ENCODE results near the gene EZH2. TPM values are rescaled to one million over a fixed set of nuclear protein-coding genes. Genes with fewer than 3 reads are reported as not detected.

EZH2 gene
- total RNA-seq, 1 donor from 2014 or later, result 13.8 TPM

DNA sequence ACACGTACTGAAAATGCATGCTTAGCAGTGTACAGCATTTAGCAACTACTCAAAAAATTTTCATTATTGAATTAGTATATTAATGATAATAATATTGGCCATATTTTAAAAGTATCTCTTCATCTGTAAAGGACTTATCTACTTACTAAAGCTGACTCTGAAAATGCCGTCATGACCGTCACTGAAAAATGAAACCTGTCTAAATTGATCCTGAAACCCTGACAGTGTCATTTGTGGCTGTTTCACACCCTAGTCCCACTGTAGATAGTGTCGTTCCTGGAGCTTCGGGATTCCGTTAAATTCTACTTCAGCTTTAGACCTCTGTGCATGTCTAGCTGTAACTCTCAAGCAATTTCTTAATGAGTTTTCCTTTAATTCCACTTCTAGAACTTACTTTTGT, 35.8 kb upstream of the EZH2 start:
- FAIRE-seq, result no peak
- TF ChIP-seq EZH2 (IDR thresholded peaks at IDR 0.05; ENCODE audit: insufficient read depth, low read length), result no peak
- TF ChIP-seq, protein P1, sequence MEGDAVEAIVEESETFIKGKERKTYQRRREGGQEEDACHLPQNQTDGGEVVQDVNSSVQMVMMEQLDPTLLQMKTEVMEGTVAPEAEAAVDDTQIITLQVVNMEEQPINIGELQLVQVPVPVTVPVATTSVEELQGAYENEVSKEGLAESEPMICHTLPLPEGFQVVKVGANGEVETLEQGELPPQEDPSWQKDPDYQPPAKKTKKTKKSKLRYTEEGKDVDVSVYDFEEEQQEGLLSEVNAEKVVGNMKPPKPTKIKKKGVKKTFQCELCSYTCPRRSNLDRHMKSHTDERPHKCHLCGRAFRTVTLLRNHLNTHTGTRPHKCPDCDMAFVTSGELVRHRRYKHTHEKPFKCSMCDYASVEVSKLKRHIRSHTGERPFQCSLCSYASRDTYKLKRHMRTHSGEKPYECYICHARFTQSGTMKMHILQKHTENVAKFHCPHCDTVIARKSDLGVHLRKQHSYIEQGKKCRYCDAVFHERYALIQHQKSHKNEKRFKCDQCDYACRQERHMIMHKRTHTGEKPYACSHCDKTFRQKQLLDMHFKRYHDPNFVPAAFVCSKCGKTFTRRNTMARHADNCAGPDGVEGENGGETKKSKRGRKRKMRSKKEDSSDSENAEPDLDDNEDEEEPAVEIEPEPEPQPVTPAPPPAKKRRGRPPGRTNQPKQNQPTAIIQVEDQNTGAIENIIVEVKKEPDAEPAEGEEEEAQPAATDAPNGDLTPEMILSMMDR (IDR thresholded peaks at IDR 0.05; ENCODE audit: insufficient read depth, low read depth, low read length), result no peak
- no peaks in the 10 kb centered on the region for H3K36me3 Mint-ChIP-seq (ENCODE audit: low read depth, unreplicated experiment)
- H3K27ac ChIP-seq (ENCODE audit: low read depth, low read length), result no peak overlapping the region
- H3K27me3 Mint-ChIP-seq (ENCODE audit: low read depth, unreplicated experiment), result no peaks in the 10 kb centered on the region
- DNase-seq (ENCODE audit: low read depth), result no peak
- H3K4me1 ChIP-seq (ENCODE audit: insufficient read depth, low read length), result no peaks in the 10 kb centered on the region
- no peaks in the 10 kb centered on the region for H3K9me3 Mint-ChIP-seq (ENCODE audit: unreplicated experiment)
- no peaks in the 10 kb centered on the region for H4K20me1 ChIP-seq (ENCODE audit: insufficient read depth, low read length)
- no peaks in the 10 kb centered on the region for H3K36me3 ChIP-seq (ENCODE audit: insufficient read depth, low read length)
- H3K9me3 ChIP-seq (ENCODE audit: insufficient read depth, low read depth, low read length), result no peaks in the 10 kb centered on the region
- H3K4me2 ChIP-seq (ENCODE audit: low read length), result no peak overlapping the region
- no peak overlapping the region for H3K4me3 ChIP-seq (ENCODE audit: insufficient read depth, low read depth, low read length)
- H3K9ac ChIP-seq (ENCODE audit: low read length), result no peak overlapping the region
- H3K27ac Mint-ChIP-seq (ENCODE audit: unreplicated experiment), result no peak overlapping the region
- no peak overlapping the region for H2AFZ ChIP-seq (ENCODE audit: low read depth, low read length)
- peaks cover 13% of the 10 kb centered on the region for H3K4me1 Mint-ChIP-seq (ENCODE audit: low read depth, unreplicated experiment)
- no peak overlapping the region for H3K4me3 Mint-ChIP-seq (ENCODE audit: unreplicated experiment)
- no peaks in the 10 kb centered on the region for H3K27me3 ChIP-seq (ENCODE audit: insufficient read depth, low read length)
- H3K79me2 ChIP-seq (ENCODE audit: insufficient read depth, low read length), result no peaks in the 10 kb centered on the region

DNA sequence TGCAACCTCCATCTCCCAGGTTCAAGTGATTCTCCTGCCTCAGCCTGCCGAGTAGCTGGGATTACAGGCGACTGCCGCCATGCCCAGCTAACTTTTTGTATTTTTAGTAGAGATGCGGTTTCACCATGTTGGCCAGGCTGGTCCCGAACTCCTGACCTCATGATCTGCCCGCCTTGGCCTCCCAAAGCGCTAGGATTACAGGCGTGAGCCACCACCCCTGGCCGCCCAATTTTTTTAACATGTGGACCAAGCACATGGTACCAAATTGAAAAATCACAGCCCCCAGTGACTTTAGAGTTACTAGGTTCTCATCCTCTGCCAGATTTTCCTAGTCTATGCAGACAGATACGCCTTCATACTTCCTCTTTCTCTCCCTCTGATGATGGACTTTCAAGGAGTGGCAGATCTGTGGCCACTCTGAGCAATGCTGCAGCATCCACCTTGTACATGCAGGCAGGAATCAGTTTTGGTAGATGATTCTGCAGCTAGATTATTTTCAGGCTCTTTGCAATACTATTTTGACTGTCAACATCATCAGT, 34.0 kb upstream of the EZH2 start:
- no peak for DNase-seq (ENCODE audit: low read depth)
- no peaks in the 10 kb centered on the region for H3K9me3 Mint-ChIP-seq (ENCODE audit: unreplicated experiment)
- no peak for TF ChIP-seq EZH2 (IDR thresholded peaks at IDR 0.05; ENCODE audit: insufficient read depth, low read length)
- TF ChIP-seq, protein P1 (IDR thresholded peaks at IDR 0.05; ENCODE audit: insufficient read depth, low read depth, low read length), result no peak
- Histone ChIP-seq H3K4me3 (ENCODE audit: insufficient read depth, low read depth, low read length) (no peak overlapping the region), H2AFZ (ENCODE audit: low read depth, low read length) (no peak overlapping the region), H3K4me2 (ENCODE audit: low read length) (no peak overlapping the region), H3K9ac (ENCODE audit: low read length) (no peak overlapping the region), H3K27ac (ENCODE audit: low read depth, low read length) (no peak overlapping the region), H3K4me1 (ENCODE audit: insufficient read depth, low read length) (peaks cover 9% of the 10 kb centered on the region), H3K36me3 (ENCODE audit: insufficient read depth, low read length) (no peaks in the 10 kb centered on the region), H3K27me3 (ENCODE audit: insufficient read depth, low read length) (peaks cover 6% of the 10 kb centered on the region), H3K9me3 (ENCODE audit: insufficient read depth, low read depth, low read length) (no peaks in the 10 kb centered on the region), H4K20me1 (ENCODE audit: insufficient read depth, low read length) (no peaks in the 10 kb centered on the region), H3K79me2 (ENCODE audit: insufficient read depth, low read length) (no peaks in the 10 kb centered on the region)
- H3K4me1 Mint-ChIP-seq (ENCODE audit: low read depth, unreplicated experiment), result peaks cover 27% of the 10 kb centered on the region
- FAIRE-seq, result no peak
- no peaks in the 10 kb centered on the region for H3K27me3 Mint-ChIP-seq (ENCODE audit: low read depth, unreplicated experiment)
- H3K36me3 Mint-ChIP-seq (ENCODE audit: low read depth, unreplicated experiment), result no peaks in the 10 kb centered on the region
- no peak overlapping the region for H3K27ac Mint-ChIP-seq (ENCODE audit: unreplicated experiment)
- H3K4me3 Mint-ChIP-seq (ENCODE audit: unreplicated experiment), result no peak overlapping the region

DNA sequence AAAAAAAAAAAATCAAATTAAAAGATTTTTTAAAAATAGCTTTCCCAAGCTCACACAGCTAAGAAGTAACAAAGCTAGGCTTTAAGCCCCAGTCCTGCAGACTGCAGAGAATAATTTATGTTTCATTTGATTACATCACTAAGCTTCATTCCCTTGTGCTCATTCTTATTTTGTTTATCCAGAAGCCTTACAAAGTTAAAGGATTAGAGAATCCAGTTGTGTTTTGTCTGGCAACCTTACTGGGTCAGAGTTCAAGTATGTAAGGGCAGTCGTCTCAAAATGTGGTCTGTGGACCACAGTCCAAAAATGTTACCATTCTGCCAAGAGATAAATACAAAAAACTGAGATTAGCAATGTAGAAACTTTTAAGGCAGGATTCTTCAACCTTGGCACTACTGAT, 32.1 kb upstream of the EZH2 start:
- no peak overlapping the region for H2AFZ ChIP-seq (ENCODE audit: low read depth, low read length)
- no peaks in the 10 kb centered on the region for H3K9me3 Mint-ChIP-seq (ENCODE audit: unreplicated experiment)
- no peaks in the 10 kb centered on the region for H3K36me3 Mint-ChIP-seq (ENCODE audit: low read depth, unreplicated experiment)
- H3K4me2 ChIP-seq (ENCODE audit: low read length), result no peak overlapping the region
- TF ChIP-seq, protein P1 (IDR thresholded peaks at IDR 0.05; ENCODE audit: insufficient read depth, low read depth, low read length), result no peak
- TF ChIP-seq EZH2 (IDR thresholded peaks at IDR 0.05; ENCODE audit: insufficient read depth, low read length), result no peak
- DNase-seq (ENCODE audit: low read depth) (peak; percentile 88), FAIRE-seq (no peak)
- no peak overlapping the region for H3K4me3 Mint-ChIP-seq (ENCODE audit: unreplicated experiment)
- H3K27me3 Mint-ChIP-seq (ENCODE audit: low read depth, unreplicated experiment), result no peaks in the 10 kb centered on the region
- H3K9me3 ChIP-seq (ENCODE audit: insufficient read depth, low read depth, low read length), result no peaks in the 10 kb centered on the region
- no peaks in the 10 kb centered on the region for H3K36me3 ChIP-seq (ENCODE audit: insufficient read depth, low read length)
- peaks cover 18% of the 10 kb centered on the region for H3K27me3 ChIP-seq (ENCODE audit: insufficient read depth, low read length)
- no peak overlapping the region for H3K9ac ChIP-seq (ENCODE audit: low read length)
- H3K27ac ChIP-seq (ENCODE audit: low read depth, low read length), result no peak overlapping the region
- no peaks in the 10 kb centered on the region for H3K79me2 ChIP-seq (ENCODE audit: insufficient read depth, low read length)
- H3K4me3 ChIP-seq (ENCODE audit: insufficient read depth, low read depth, low read length), result no peak overlapping the region
- H3K4me1 Mint-ChIP-seq (ENCODE audit: low read depth, unreplicated experiment), result peaks cover 28% of the 10 kb centered on the region
- peak overlapping the region; percentile 18 for H3K27ac Mint-ChIP-seq (ENCODE audit: unreplicated experiment)
- H4K20me1 ChIP-seq (ENCODE audit: insufficient read depth, low read length), result no peaks in the 10 kb centered on the region
- peaks cover 9% of the 10 kb centered on the region for H3K4me1 ChIP-seq (ENCODE audit: insufficient read depth, low read length)

All from astrocyte (in vitro differentiated cells and primary cell).